Activated CD4-positive, alpha-beta memory T cell treated with anti-CD3 and anti-CD28 coated beads, Interleukin-2, amount 10 ng/mL, durations not matched to agents 7 days and 5 days (primary cell): ENCODE results near the gene IMP3. TPM values are rescaled to one million over a fixed set of nuclear protein-coding genes. Genes with fewer than 3 reads are reported as not detected.

Experiments used
- CTCF ChIA-PET: fragments of 350-600 bp; sonication (Branson Sonifier 250); formaldehyde crosslinking; loops from one replicate; lab custom pipeline; 2021; ENCODE audit warnings: antibody characterized with exemption, inconsistent platforms; lab: Charles Lee
- POLR2A ChIA-PET: fragments of 350-600 bp; sonication (Branson Sonifier 250); formaldehyde crosslinking; loops from one replicate; lab custom pipeline; 2021; ENCODE audit warnings: antibody characterized with exemption; lab: Charles Lee
- DNase-seq: peaks from one replicate; pipeline ENCODE4 v3.0.0-alpha.2; 2020
- H3K27ac Mint-ChIP-seq: one replicate; pipeline ENCODE4 v1.8.0; 2021; ENCODE audit warnings: mild to moderate bottlenecking, mixed read lengths
- H3K27me3 Mint-ChIP-seq: one replicate; pipeline ENCODE4 v1.8.0; 2021; ENCODE audit warnings: mixed read lengths
- H3K36me3 Mint-ChIP-seq: one replicate; pipeline ENCODE4 v1.8.0; 2021; ENCODE audit warnings: low read depth, mixed read lengths
- H3K4me1 Mint-ChIP-seq: one replicate; pipeline ENCODE4 v1.8.0; 2021; ENCODE audit warnings: mixed read lengths
- H3K4me3 Mint-ChIP-seq: one replicate; pipeline ENCODE4 v1.8.0; 2021; ENCODE audit warnings: mild to moderate bottlenecking, mixed read lengths
- H3K9me3 Mint-ChIP-seq: one replicate; pipeline ENCODE4 v1.8.0; 2021; ENCODE audit warnings: mixed read lengths
- total RNA-seq, 2 experiments: library from RNA; stranded (reverse); gene quantifications; one replicate each; pipeline ENCODE4 v1.2.3, GENCODE V29; 2021

The IMP3 gene
- total RNA-seq, 2 experiments from 2014 or later: 72.3 to 75.5 TPM

DNA sequence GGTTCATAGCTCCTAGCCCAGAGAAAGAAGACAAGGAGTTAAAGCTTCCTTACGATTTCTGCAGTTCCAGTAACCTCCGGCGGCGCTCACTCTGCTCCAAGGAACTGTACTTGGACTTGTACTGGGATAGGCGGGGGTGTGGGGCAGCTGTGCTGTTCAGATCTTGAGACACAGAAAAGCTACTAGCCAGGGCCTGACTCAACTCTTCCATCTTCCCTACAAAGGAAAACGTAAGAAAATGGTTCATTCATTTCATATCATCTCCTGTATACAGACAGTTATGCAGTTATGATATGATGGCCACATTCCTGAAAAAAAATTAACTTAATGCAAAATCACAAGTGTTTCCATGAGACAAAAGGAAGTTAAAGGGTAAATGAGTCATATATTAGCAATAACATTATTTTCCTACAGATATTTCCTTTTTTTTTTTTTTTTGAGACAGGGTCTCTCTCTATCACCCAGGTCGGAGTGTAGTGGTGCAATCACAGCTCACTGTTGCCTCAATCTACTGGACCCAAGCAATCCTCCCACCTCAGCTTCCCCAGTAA, 19.1 kb downstream of the IMP3 start:
- Mint-ChIP-seq H3K4me1 (peaks cover 33% of the 10 kb centered on the region), H3K27me3 (no peaks in the 10 kb centered on the region), H3K36me3 (peaks cover 40% of the 10 kb centered on the region), H3K4me3 (no peak overlapping the region), H3K27ac (peak overlapping the region; percentile 55), H3K9me3 (no peaks in the 10 kb centered on the region)
- DNase-seq: no peak
- POLR2A ChIA-PET: interaction anchor here (1.1 to 1.9 kb wide), 4 partner anchors 13 to 43 kb away, joined by 4 to 15 read pairs (median 6); no protein-coding TSS in a partner anchor
- CTCF ChIA-PET: interaction anchor here (0.6 to 2.2 kb wide), 9 partner anchors 13 to 1459 kb away, joined by 3 to 7 read pairs (median 4); partner anchors contain the start of genes IMP3 and PTPN9

DNA sequence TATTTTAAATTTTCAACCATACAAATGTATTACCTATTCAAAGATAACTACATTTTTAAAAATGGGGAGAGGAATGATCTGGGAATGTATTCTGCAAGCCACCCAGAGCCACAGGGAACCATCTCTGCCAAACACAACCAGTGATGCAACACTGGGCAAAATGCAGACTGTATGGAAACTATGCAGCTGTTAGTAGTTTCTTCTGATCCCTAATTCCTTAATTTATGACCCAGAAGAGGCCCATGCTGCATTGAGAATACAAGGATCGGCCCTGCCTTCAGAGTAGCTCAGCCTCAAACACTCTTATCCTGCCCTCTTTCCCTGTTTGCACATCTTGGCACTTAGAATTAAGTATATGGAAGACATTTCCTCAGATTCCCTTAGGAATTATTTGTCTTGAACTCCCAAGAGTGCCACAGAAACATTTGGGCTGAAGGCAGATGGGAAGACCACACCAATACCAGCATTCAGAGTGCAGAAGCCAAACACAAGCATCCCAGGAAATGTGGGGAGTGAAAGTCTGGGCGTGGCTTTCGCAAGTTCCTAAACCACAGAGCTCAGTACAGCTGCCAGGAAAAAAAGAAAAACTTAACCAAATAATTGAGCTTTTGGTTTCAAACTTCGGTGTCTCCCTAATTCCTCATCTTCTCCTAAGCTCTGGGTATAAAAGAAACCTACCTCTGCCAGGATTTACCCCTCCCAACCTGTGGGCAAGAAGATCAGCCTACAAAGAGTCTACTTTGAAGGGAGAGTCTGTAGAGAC, 19.8 kb downstream of the IMP3 start:
- CTCF ChIA-PET: interaction anchor here (0.8 to 2.2 kb wide), 8 partner anchors 12 to 253 kb away, joined by 3 to 7 read pairs (median 4); partner anchors contain the start of genes IMP3 and PTPN9
- peak overlapping the region; percentile 55 for H3K27ac Mint-ChIP-seq
- no peak for DNase-seq
- H3K27me3 Mint-ChIP-seq: no peaks in the 10 kb centered on the region
- H3K4me3 Mint-ChIP-seq: no peak overlapping the region
- H3K36me3 Mint-ChIP-seq: peaks cover 42% of the 10 kb centered on the region
- peaks cover 33% of the 10 kb centered on the region for H3K4me1 Mint-ChIP-seq
- POLR2A ChIA-PET: interaction anchor here (1.1 to 1.9 kb wide), 4 partner anchors 13 to 43 kb away, joined by 4 to 15 read pairs (median 6); no protein-coding TSS in a partner anchor
- no peaks in the 10 kb centered on the region for H3K9me3 Mint-ChIP-seq

DNA sequence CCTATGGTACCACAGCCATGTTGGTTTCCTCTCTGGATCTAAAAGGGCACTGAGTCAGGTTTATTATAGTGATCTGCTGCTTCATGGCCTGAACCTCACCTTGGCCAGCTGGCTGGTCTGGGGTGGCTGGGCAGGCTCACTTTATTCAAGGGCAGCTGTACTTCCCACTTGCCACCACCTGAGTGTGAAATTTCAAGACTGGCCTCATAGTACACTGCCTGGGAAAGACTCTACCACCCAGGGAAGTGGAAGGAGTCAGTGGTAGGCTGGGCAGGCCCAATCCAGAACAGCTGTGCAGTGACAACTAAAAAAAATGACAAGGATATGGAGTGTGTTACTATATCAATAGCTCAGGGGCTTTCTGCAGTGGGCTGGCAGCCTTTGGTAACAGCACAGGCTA, 23.3 kb downstream of the IMP3 start:
- peaks cover 66% of the 10 kb centered on the region for H3K36me3 Mint-ChIP-seq
- no peaks in the 10 kb centered on the region for H3K27me3 Mint-ChIP-seq
- ChIA-PET CTCF (no interaction called here), POLR2A (interaction anchor here (1.0 to 2.1 kb wide), 3 partner anchors 9 to 19 kb away, joined by 4 to 9 read pairs (median 5); partner anchors contain the start of gene SNUPN)
- no peaks in the 10 kb centered on the region for H3K9me3 Mint-ChIP-seq
- DNase-seq: no peak
- peaks cover 22% of the 10 kb centered on the region for H3K4me1 Mint-ChIP-seq
- no peak overlapping the region for H3K4me3 Mint-ChIP-seq
- H3K27ac Mint-ChIP-seq: peak overlapping the region; percentile 11

DNA sequence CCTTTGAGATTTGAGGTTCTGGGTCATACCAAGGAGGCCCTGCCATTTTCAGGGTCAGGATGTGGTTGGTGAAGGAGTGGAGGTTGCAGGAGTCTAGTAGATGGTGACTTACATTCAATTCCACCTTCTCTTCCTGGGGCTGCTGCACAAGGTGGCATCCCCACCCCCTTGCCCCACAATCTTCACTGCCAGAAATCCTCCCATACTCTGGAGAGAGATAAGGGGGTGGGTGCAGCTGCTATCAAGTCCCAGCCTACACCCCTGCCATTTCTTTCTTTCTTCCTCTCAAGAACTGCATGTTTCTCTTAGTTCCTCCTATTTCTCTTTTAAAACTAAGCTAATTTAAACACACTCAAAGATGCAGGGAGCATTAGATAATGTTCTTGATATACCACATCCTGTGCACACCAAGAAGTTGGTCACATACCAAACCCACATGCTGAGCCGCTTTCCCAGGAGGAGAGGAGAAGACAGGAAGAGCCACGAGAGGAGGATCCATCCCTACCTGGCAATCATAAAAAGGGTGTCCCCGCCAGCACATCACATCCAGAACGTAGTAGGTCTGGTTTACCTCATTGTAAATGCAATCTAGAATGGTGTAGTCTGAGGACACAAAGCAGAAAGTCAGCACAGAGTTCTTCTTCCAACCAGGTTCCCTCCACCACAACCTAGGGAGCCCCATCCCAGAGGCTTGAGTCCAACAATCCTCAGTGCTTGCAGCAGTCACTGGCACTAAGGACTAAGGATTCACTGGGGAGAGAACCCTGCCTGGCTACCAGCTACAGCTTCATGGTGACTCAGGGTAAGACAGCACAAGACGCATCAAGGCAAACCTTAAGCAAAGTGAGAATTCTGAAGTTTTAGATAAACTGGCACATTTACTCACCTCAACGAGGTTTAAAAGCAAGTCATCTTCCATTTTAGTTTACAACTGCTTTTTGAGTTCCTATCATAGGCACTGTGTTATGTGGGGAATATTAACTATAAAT, 33.0 kb downstream of the IMP3 start:
- ChIA-PET POLR2A (interaction anchor here (0.7 to 5.1 kb wide), 16 partner anchors 10 to 239 kb away, joined by 3 to 66 read pairs (median 8); partner anchors contain the start of genes IMP3, MAN2C1, PTPN9 and SIN3A), CTCF (interaction anchor here (0.7 to 3.3 kb wide), 9 partner anchors 10 to 154 kb away, joined by 3 to 27 read pairs (median 4); partner anchors contain the start of genes IMP3, PTPN9 and SNUPN)
- Mint-ChIP-seq H3K27ac (peak overlapping the region; percentile 98), H3K9me3 (no peaks in the 10 kb centered on the region), H3K4me1 (peaks cover 52% of the 10 kb centered on the region), H3K36me3 (peaks cover 57% of the 10 kb centered on the region), H3K27me3 (no peaks in the 10 kb centered on the region), H3K4me3 (peak overlapping the region; percentile 60)
- peak; percentile 70 for DNase-seq

DNA sequence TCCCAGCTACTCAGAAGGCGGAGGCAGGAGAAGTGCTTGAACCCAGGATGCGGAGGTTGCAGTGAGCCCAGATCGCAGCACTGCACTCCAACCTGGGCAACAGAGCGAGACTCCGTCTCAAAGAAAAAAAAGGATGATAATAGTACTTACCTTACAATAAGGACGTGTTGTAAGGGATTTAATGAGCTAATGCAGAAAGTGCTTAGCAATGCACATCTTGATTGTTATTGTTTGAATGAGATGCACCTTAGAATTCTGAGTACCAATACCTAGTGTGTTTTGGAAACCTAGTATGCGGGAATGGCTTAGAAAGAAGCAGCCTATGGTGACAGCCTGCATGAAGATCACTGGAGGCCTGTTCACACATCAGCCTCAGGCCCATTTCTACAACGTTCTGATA, 34.0 kb downstream of the IMP3 start:
- H3K36me3 Mint-ChIP-seq: peaks cover 62% of the 10 kb centered on the region
- H3K4me3 Mint-ChIP-seq: peak overlapping the region; percentile 60
- ChIA-PET POLR2A (interaction anchor here (0.8 to 5.1 kb wide), 10 partner anchors 9 to 153 kb away, joined by 3 to 66 read pairs (median 24); partner anchors contain the start of genes IMP3, PTPN9, SIN3A and SNUPN), CTCF (interaction anchor here (1.2 to 3.3 kb wide), 5 partner anchors 9 to 34 kb away, joined by 4 to 27 read pairs (median 14); partner anchors contain the start of genes IMP3, PTPN9 and SNUPN)
- H3K4me1 Mint-ChIP-seq: peaks cover 58% of the 10 kb centered on the region
- H3K27ac Mint-ChIP-seq: peak overlapping the region; percentile 98
- no peak for DNase-seq
- no peaks in the 10 kb centered on the region for H3K27me3 Mint-ChIP-seq
- H3K9me3 Mint-ChIP-seq: no peaks in the 10 kb centered on the region

DNA sequence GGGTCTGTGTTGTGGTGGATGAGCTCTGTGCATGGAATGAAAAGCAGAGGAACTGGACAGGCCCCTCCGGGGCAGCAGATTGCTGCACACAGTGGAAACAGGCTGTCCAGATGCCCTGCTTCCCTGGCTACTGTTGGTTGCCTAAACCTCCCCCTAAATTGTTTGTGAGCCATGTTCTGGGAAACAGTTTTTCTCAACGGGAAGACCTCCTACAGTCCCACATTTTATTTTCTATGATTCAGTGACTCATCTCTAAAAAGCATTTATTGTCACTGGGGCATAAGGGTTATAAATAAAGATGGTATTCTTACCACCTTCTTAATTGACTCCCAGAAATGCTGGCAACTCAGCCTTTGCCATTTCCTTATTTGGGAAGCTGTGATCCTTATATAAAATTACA, 40.6 kb downstream of the IMP3 start:
- ChIA-PET CTCF (interaction anchor here (1.3 to 4.6 kb wide), 3 partner anchors 8 to 232 kb away, joined by 3 to 27 read pairs (median 27); partner anchors contain the start of gene IMP3), POLR2A (interaction anchor here (1.2 to 7.4 kb wide), 6 partner anchors 8 to 147 kb away, joined by 3 to 83 read pairs (median 72); partner anchors contain the start of genes IMP3, PTPN9, SIN3A and SNUPN)
- DNase-seq: no peak
- no peak overlapping the region for H3K4me3 Mint-ChIP-seq
- no peaks in the 10 kb centered on the region for H3K9me3 Mint-ChIP-seq
- H3K36me3 Mint-ChIP-seq: peaks cover 68% of the 10 kb centered on the region
- H3K27ac Mint-ChIP-seq: peak overlapping the region; percentile 96
- H3K27me3 Mint-ChIP-seq: no peaks in the 10 kb centered on the region
- peaks cover 52% of the 10 kb centered on the region for H3K4me1 Mint-ChIP-seq

DNA sequence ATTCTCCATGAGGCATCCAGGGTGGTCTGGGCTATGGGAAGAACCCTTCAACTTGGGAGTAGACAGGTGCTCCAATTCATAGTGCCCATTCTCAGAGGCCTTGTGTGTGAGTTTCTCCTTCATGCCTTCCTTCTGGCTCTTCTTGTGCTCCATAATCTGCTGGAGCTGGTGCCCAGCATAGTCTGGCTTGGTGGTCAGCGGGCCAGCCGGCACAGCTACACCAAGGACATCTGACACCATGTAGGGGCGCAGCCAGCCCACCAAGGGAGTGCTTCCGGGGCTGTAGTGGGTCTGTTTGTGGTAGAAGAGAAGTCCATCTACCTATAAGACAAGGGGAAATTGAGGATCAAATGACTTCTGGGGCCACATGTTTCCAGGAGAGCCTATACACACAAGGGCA, 41.7 kb downstream of the IMP3 start:
- Mint-ChIP-seq H3K27me3 (no peaks in the 10 kb centered on the region), H3K36me3 (peaks cover 68% of the 10 kb centered on the region), H3K9me3 (no peaks in the 10 kb centered on the region), H3K4me1 (peaks cover 50% of the 10 kb centered on the region), H3K4me3 (peak overlapping the region; percentile 24), H3K27ac (peak overlapping the region; percentile 96)
- CTCF ChIA-PET: interaction anchor here (0.7 to 4.6 kb wide), 12 partner anchors 9 to 231 kb away, joined by 3 to 29 read pairs (median 6); partner anchors contain the start of genes IMP3, PTPN9, SNUPN and SNX33
- DNase-seq: no peak
- POLR2A ChIA-PET: interaction anchor here (0.7 to 7.4 kb wide), 17 partner anchors 9 to 245 kb away, joined by 3 to 83 read pairs (median 6); partner anchors contain the start of genes IMP3, MAN2C1, PTPN9 and SIN3A

DNA sequence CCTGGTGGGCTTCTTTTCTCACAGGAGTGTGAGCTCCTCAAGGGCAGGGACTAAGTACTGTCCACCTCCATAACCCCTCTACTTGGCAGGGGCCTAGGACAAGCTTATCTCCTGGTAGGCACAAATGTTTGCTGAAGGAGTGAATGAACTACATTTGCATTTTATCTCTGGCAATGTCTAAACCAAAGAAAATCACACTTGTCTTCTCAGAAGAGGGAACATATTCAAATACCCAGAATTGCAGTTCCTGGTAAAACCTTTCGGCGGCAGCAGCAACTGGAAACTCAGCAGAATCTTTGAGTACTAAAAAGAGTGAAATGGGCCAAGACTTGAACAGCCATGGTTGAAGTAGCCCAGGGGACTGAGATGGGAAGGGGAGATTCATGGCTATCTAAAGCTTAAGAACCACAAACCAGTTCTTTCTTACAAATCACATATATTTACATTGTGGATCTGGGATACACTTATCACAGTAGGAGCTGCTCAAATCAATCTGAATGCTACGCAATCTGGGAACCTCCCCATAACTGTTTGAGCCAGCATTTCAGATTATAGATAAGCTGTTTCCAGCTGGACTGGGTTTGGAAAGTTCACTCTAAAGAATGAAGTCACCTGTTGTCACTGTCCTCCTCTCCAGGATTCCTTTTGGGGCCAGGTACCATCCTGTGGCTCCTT, 42.2 kb downstream of the IMP3 start:
- Mint-ChIP-seq H3K9me3 (no peaks in the 10 kb centered on the region), H3K27ac (peak overlapping the region; percentile 96), H3K36me3 (peaks cover 68% of the 10 kb centered on the region), H3K4me1 (peaks cover 50% of the 10 kb centered on the region), H3K27me3 (no peaks in the 10 kb centered on the region), H3K4me3 (peak overlapping the region; percentile 53)
- peak; percentile 77 for DNase-seq
- POLR2A ChIA-PET: interaction anchor here (0.7 to 7.4 kb wide), 22 partner anchors 9 to 245 kb away, joined by 3 to 83 read pairs (median 5); partner anchors contain the start of genes IMP3, MAN2C1, PTPN9 and SIN3A
- CTCF ChIA-PET: interaction anchor here (0.6 to 4.6 kb wide), 18 partner anchors 9 to 230 kb away, joined by 3 to 29 read pairs (median 4); partner anchors contain the start of genes IMP3, PTPN9, SNUPN and SNX33

DNA sequence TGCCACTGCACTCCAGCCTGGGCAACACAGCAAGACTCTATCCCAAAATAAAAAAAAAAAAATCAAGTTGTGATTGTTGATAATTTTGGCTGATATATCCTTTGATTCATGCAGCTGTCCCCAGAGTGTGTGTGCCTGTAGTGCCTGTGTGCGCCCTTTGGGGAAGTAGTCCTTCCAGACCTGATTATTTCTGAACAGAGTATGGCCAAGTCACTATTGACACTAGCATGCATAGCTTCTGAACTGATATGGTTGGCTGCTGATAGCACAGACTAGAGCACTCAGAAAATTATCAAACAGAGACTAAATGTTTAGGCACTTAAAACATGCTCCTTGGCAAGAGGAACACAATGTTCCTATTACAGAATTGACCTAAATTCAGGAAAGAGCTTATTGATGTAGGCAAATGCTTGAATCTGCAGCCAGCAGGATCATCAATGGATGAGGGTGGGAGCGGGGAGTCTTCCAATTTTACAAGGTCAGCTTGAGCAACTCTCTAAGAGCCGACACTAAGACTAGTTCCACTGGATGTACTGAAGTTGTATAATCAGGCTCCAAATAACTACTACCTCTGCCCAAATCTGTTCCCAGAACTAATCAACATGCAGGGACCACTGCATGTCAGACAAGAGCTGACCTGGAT, 43.2 kb downstream of the IMP3 start:
- peaks cover 71% of the 10 kb centered on the region for H3K36me3 Mint-ChIP-seq
- H3K9me3 Mint-ChIP-seq: no peaks in the 10 kb centered on the region
- peak overlapping the region; percentile 96 for H3K27ac Mint-ChIP-seq
- peak overlapping the region; percentile 18 for H3K4me3 Mint-ChIP-seq
- POLR2A ChIA-PET: interaction anchor here (0.9 to 7.4 kb wide), 17 partner anchors 8 to 246 kb away, joined by 3 to 83 read pairs (median 6); partner anchors contain the start of genes IMP3, MAN2C1, PTPN9 and SIN3A
- H3K4me1 Mint-ChIP-seq: peaks cover 50% of the 10 kb centered on the region
- CTCF ChIA-PET: interaction anchor here (0.6 to 4.6 kb wide), 12 partner anchors 10 to 229 kb away, joined by 3 to 29 read pairs (median 7); partner anchors contain the start of genes IMP3, PTPN9, SNUPN and SNX33
- no peaks in the 10 kb centered on the region for H3K27me3 Mint-ChIP-seq
- DNase-seq: no peak

DNA sequence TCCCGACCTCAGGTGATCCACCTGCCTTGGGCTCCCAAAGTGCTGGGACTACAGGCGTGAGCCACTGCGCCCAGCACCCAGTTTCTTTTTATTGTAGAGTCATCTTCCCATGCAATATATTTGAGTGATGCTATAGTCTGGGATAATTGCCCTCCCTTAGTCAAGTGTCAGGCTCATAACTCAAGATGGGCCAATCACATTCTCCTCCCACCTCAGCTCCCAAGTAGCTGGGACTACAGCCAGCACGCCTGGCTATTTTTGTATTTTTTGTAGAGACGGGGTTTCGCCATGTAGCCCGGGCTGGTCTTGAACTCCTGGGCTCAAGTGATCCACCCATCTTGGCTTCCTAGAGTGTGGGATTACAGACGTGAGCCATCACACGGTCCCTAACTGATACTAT, 45.7 kb downstream of the IMP3 start:
- Mint-ChIP-seq H3K4me3 (no peak overlapping the region), H3K27ac (no peak overlapping the region), H3K27me3 (no peaks in the 10 kb centered on the region), H3K36me3 (peaks cover 61% of the 10 kb centered on the region), H3K4me1 (peaks cover 56% of the 10 kb centered on the region), H3K9me3 (no peaks in the 10 kb centered on the region)
- no peak for DNase-seq
- POLR2A ChIA-PET: interaction anchor here (1.0 to 7.4 kb wide), 2 partner anchors 33 to 45 kb away, joined by 3 to 82 read pairs; partner anchors contain the start of genes IMP3 and SNUPN
- CTCF ChIA-PET: no interaction called here
